Neural progenitor cell (in vitro differentiated cells): ENCODE results near the gene SSR4. TPM values are rescaled to one million over a fixed set of nuclear protein-coding genes. Genes with fewer than 3 reads are reported as not detected.

Experiments used
- DNase-seq: peaks from one replicate; pipeline ENCODE4 v3.0.0-alpha.2; 2016; ENCODE audit warnings: low spot score
- H2AFZ ChIP-seq: fragments of 200-600 bp; sonication (generic); replicated peaks from 2 replicates; pipeline ENCODE4 v1.6.1; 2016; ENCODE audit warnings: antibody characterized with exemption
- H3F3A ChIP-seq: fragments of 200-600 bp; sonication (generic); 2 replicates; pipeline ENCODE4 v1.6.1; 2016; ENCODE audit warnings: antibody characterized with exemption, low read depth
- H3K27ac ChIP-seq: fragments of 200-600 bp; sonication (generic); 2 replicates; pipeline ENCODE4 v1.5.1; 2016; ENCODE audit warnings: mild to moderate bottlenecking
- H3K27me3 ChIP-seq: fragments of 200-600 bp; sonication (generic); 2 replicates; pipeline ENCODE4 v1.6.1; 2016; ENCODE audit warnings: mild to moderate bottlenecking, moderate library complexity
- H3K36me3 ChIP-seq: fragments of 200-600 bp; sonication (generic); 2 replicates; pipeline ENCODE4 v1.5.1; 2016
- H3K4me1 ChIP-seq: fragments of 200-600 bp; sonication (generic); 2 replicates; pipeline ENCODE4 v1.6.1; 2016; ENCODE audit warnings: mixed run types
- H3K4me2 ChIP-seq: fragments of 200-600 bp; sonication (generic); 2 replicates; pipeline ENCODE4 v1.6.1; 2016
- H3K4me3 ChIP-seq: fragments of 200-600 bp; sonication (generic); 2 replicates; pipeline ENCODE4 v1.5.1; 2016
- H3K79me2 ChIP-seq: fragments of 200-600 bp; sonication (generic); 2 replicates; pipeline ENCODE4 v1.6.1; 2016; ENCODE audit warnings: low read depth
- H3K9ac ChIP-seq: fragments of 200-600 bp; sonication (generic); 2 replicates; pipeline ENCODE4 v1.6.1; 2016
- H3K9me3 ChIP-seq: fragments of 200-600 bp; sonication (generic); 2 replicates; pipeline ENCODE4 v1.5.1; 2016; ENCODE audit warnings: low read depth
- H4K20me1 ChIP-seq: fragments of 200-600 bp; sonication (generic); 2 replicates; pipeline ENCODE4 v1.6.1; 2016; ENCODE audit warnings: low read depth
- H3K27ac Mint-ChIP-seq: 3 replicates; pipeline ENCODE4 v1.8.0; 2021; ENCODE audit warnings: mixed read lengths
- H3K27me3 Mint-ChIP-seq: 2 replicates; pipeline ENCODE4 v1.8.0; 2022; ENCODE audit warnings: low read depth, mild to moderate bottlenecking, inconsistent platforms, moderate library complexity, mixed read lengths; ENCODE audit not compliant: insufficient read depth
- H3K36me3 Mint-ChIP-seq: 3 replicates; pipeline ENCODE4 v1.8.0; 2021; ENCODE audit warnings: mixed read lengths
- H3K4me1 Mint-ChIP-seq: 3 replicates; pipeline ENCODE4 v1.8.0; 2021; ENCODE audit warnings: mixed read lengths
- H3K4me3 Mint-ChIP-seq: 3 replicates; pipeline ENCODE4 v1.8.0; 2021; ENCODE audit warnings: mild to moderate bottlenecking, moderate library complexity, mixed read lengths
- H3K9me3 Mint-ChIP-seq: 3 replicates; pipeline ENCODE4 v1.8.0; 2020; ENCODE audit warnings: mixed read lengths
- EZH2 ChIP-seq: fragments of 200-600 bp; sonication (generic); IDR thresholded peaks from 2 replicates; pipeline ENCODE4 v1.6.1; 2017; ENCODE audit warnings: antibody characterized with exemption, mild to moderate bottlenecking, moderate library complexity
- EZH2phosphoT487 ChIP-seq: fragments of 200-600 bp; sonication (generic); IDR thresholded peaks from 2 replicates; pipeline ENCODE4 v1.6.1; 2017; ENCODE audit warnings: antibody characterized with exemption
- total RNA-seq: library from RNA; depleted of rRNA; stranded (reverse); fragments of >200 nt; gene quantifications from 2 replicates; pipeline ENCODE4 v1.2.3, GENCODE V29; 2015; ENCODE audit warnings: low replicate concordance
- TF ChIP-seq, protein P1 (sequence below): fragments of 200-600 bp; sonication (generic); IDR thresholded peaks from 2 replicates; pipeline ENCODE4 v1.5.1; 2017; ENCODE audit warnings: antibody characterized with exemption, mild to moderate bottlenecking

Gene SSR4
- total RNA-seq, 1 donor from 2014 or later = 58.4 TPM

DNA sequence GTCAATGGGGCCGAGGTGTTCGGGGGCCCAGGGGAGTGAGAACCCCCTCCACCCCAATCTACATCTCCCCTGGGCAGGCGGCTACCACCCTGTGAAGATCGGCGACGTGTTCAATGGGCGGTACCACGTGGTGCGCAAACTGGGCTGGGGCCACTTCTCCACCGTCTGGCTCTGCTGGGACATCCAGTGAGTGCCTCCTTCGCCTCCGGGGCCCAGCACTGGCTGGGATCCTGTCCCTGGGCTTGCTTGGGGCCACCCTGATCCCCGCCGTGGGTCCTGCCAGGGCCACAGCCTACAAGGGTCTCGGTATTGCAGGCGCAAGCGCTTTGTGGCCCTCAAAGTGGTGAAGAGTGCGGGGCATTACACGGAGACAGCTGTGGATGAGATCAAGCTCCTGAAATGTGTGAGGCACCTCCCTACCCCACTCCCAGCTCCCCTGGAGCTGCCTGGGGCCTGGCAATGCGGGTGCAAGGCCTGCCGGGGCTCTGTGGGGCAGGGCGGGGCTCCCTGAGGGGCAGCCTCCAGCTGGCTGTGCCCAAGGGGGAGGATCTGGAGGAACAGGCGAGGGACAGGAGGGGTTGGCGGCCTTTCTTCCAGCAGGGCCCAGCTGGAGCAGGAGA, 12.9 kb upstream of the SSR4 start:
- peaks cover 9% of the 10 kb centered on the region for H3K9me3 Mint-ChIP-seq
- Histone ChIP-seq H2AFZ (no peak overlapping the region), H3K4me3 (no peak overlapping the region), H4K20me1 (no peaks in the 10 kb centered on the region), H3K9ac (no peak overlapping the region), H3K9me3 (no peaks in the 10 kb centered on the region), H3K27ac (no peak overlapping the region), H3K36me3 (no peaks in the 10 kb centered on the region), H3K79me2 (no peaks in the 10 kb centered on the region), H3K27me3 (no peaks in the 10 kb centered on the region), H3K4me1 (no peaks in the 10 kb centered on the region), H3K4me2 (no peak overlapping the region), H3F3A (no peaks in the 10 kb centered on the region)
- H3K27me3 Mint-ChIP-seq = peaks cover 5% of the 10 kb centered on the region
- no peak overlapping the region for H3K4me3 Mint-ChIP-seq
- TF ChIP-seq EZH2 (no peak), EZH2phosphoT487 (no peak)
- TF ChIP-seq, protein P1, sequence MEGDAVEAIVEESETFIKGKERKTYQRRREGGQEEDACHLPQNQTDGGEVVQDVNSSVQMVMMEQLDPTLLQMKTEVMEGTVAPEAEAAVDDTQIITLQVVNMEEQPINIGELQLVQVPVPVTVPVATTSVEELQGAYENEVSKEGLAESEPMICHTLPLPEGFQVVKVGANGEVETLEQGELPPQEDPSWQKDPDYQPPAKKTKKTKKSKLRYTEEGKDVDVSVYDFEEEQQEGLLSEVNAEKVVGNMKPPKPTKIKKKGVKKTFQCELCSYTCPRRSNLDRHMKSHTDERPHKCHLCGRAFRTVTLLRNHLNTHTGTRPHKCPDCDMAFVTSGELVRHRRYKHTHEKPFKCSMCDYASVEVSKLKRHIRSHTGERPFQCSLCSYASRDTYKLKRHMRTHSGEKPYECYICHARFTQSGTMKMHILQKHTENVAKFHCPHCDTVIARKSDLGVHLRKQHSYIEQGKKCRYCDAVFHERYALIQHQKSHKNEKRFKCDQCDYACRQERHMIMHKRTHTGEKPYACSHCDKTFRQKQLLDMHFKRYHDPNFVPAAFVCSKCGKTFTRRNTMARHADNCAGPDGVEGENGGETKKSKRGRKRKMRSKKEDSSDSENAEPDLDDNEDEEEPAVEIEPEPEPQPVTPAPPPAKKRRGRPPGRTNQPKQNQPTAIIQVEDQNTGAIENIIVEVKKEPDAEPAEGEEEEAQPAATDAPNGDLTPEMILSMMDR = no peak
- H3K4me1 Mint-ChIP-seq = peaks cover 8% of the 10 kb centered on the region
- no peak for DNase-seq
- no peaks in the 10 kb centered on the region for H3K36me3 Mint-ChIP-seq
- no peak overlapping the region for H3K27ac Mint-ChIP-seq

DNA sequence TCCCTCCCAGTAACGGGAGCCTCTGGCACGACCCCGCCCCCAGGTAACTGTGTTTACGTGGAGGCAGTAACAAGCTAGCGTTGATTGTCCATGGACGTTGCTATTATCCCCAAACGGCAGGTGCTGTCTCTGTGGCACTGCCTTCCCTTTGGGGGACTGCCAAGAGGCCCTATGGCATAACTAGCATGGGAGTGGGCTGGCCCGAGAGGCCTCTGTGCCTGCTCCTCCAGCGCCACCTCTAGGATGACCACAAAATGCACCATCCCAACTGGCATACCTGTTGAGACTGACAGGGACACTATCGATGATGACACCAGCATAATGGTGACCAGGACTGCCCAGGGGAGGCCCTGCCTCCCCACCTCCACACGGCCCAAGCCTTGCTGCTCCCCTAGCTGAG, 12.2 kb upstream of the SSR4 start:
- Histone ChIP-seq H3K36me3 (no peaks in the 10 kb centered on the region), H3K27me3 (no peaks in the 10 kb centered on the region), H3K9me3 (no peaks in the 10 kb centered on the region), H3F3A (no peaks in the 10 kb centered on the region), H2AFZ (no peak overlapping the region), H3K9ac (no peak overlapping the region), H3K4me2 (no peak overlapping the region), H3K4me1 (no peaks in the 10 kb centered on the region), H3K4me3 (no peak overlapping the region), H3K27ac (no peak overlapping the region), H4K20me1 (no peaks in the 10 kb centered on the region), H3K79me2 (no peaks in the 10 kb centered on the region)
- Mint-ChIP-seq H3K9me3 (peaks cover 13% of the 10 kb centered on the region), H3K27me3 (peaks cover 8% of the 10 kb centered on the region), H3K27ac (no peak overlapping the region), H3K4me1 (peaks cover 8% of the 10 kb centered on the region), H3K36me3 (no peaks in the 10 kb centered on the region), H3K4me3 (no peak overlapping the region)
- DNase-seq = peak; percentile 15
- TF ChIP-seq EZH2phosphoT487 (no peak), EZH2 (no peak)
- TF ChIP-seq, protein P1 = peak; percentile 30

DNA sequence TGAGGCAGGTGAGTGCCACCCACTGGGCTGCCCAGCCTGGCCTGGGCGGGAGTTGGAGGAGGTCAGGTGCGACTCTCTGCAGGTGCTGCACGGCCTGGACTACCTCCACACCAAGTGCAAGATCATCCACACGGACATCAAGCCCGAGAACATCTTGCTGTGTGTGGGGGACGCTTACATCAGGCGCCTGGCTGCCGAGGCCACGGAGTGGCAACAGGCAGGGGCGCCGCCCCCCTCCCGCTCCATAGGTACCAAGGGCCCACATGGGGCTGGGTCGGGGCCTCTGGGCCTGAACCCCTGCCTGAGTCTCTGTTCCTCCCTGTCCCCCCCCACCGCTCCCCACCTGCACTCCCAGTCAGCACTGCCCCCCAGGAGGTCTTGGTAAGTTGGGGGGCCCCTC, 11.6 kb upstream of the SSR4 start:
- Mint-ChIP-seq H3K9me3 (peaks cover 15% of the 10 kb centered on the region), H3K27me3 (peaks cover 8% of the 10 kb centered on the region), H3K4me1 (peaks cover 8% of the 10 kb centered on the region), H3K27ac (no peak overlapping the region), H3K36me3 (no peaks in the 10 kb centered on the region), H3K4me3 (no peak overlapping the region)
- Histone ChIP-seq H3K27ac (no peak overlapping the region), H3F3A (no peaks in the 10 kb centered on the region), H3K79me2 (no peaks in the 10 kb centered on the region), H3K4me1 (no peaks in the 10 kb centered on the region), H3K4me2 (no peak overlapping the region), H3K9ac (no peak overlapping the region), H4K20me1 (no peaks in the 10 kb centered on the region), H3K9me3 (no peaks in the 10 kb centered on the region), H3K27me3 (no peaks in the 10 kb centered on the region), H3K4me3 (no peak overlapping the region), H3K36me3 (no peaks in the 10 kb centered on the region), H2AFZ (no peak overlapping the region)
- TF ChIP-seq EZH2 = no peak
- TF ChIP-seq EZH2phosphoT487 = no peak
- TF ChIP-seq, protein P1 = no peak
- DNase-seq = no peak
